Prostate gland (tissue), 2 donors: ENCODE data around the gene SOHLH2.

Experiments
- CTCF ChIP-seq, 4 experiments: fragments of 200-600 bp in 2 of 4; fragments of 450-650 bp in 2 of 4; sonication (generic) in 2 of 4; IDR thresholded peaks; 1 replicate in 3 of 4; 2 replicates in 1 of 4; pipeline ENCODE4 v1.5.1; 2016 to 2019; ENCODE audit warnings: antibody characterized with exemption in 4 of 4, mild to moderate bottlenecking in 2 of 4, moderate library complexity in 2 of 4
- POLR2A ChIP-seq: fragments of 450-650 bp; IDR thresholded peaks from one replicate; pipeline ENCODE4 v1.6.1; 2016; ENCODE audit warnings: antibody characterized with exemption, mild to moderate bottlenecking
- POLR2AphosphoS5 ChIP-seq: sonication (generic); formaldehyde crosslinking; IDR thresholded peaks from one replicate; pipeline ENCODE4 v1.6.1; 2017; ENCODE audit warnings: antibody characterized with exemption

- TF ChIP-seq POLR2AphosphoS5 (no peak), CTCF (IDR thresholded peaks at IDR 0.05) (no peak), POLR2A (no peak)
Observed at GRCh38 chr13:36166046-36166445, 48.3 kb downstream of the SOHLH2 start.
